Left renal pelvis (tissue), 4 donors: ENCODE results near the gene C2orf68. TPM values are rescaled to one million over a fixed set of nuclear protein-coding genes. Genes with fewer than 3 reads are reported as not detected.
"Not testable (repeated sequence)": the region's sequence is repeated elsewhere in the genome, so short reads cannot be mapped to it uniquely, and the experiment has no call there.

Experiments used
- DNase-seq, 4 donors: peaks; one replicate each; pipeline ENCODE4 v3.0.0-alpha.2; 2013; ENCODE audit warnings: low read depth in 4 of 4, low spot score in 3 of 4
- polyA plus RNA-seq, 4 donors: library from polyadenylated mRNA; unstranded; fragments of 120-200 nt; gene quantifications; one replicate each; pipeline ENCODE4 v1.2.1, GENCODE V29; 2013; ENCODE audit not compliant: insufficient read length in 4 of 4

The C2orf68 gene
- polyA plus RNA-seq, 4 donors, result 53.1 to 78.6 (median 55.7) TPM

DNA sequence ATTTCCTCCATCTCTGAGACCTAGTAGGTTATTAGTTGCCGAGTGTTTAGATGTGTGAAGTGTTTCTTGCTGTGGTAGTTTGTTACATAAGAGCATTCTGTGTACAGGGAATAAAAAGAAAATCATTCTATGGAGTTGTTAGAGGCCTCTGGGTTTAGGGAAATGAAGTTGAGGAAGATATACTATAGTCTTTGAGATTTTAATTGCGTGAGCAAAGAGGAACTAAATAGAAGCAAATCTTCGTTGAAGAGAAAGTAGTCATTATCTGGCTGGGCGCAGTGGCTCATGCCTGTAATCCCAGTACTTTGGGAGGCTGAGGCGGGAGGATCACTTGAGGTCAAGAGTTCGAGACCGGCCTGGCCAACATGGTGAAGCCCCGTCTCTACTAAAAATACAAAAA lies 23.1 kb upstream of the C2orf68 start:
- no peak for DNase-seq

DNA sequence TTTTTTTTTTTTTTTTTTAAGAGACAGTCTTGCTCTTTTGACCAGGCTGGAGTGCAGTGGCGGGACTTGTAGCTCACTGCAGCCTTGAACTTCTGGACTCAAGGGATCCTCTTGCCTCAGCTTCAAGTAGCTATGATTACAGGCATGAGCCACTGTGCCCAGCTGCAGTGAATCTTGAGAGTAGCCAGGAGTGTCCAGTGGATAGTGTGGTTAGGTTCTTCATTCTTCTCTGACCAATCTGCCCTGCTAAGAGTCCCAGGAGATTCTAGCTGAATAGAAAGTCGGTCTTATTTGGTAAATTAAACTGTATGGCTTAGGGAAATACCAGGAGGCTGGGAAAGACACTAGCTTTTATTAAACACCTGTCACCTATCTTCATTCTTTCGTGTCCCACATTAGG lies 19.4 kb upstream of the C2orf68 start:
- DNase-seq, result no peak

DNA sequence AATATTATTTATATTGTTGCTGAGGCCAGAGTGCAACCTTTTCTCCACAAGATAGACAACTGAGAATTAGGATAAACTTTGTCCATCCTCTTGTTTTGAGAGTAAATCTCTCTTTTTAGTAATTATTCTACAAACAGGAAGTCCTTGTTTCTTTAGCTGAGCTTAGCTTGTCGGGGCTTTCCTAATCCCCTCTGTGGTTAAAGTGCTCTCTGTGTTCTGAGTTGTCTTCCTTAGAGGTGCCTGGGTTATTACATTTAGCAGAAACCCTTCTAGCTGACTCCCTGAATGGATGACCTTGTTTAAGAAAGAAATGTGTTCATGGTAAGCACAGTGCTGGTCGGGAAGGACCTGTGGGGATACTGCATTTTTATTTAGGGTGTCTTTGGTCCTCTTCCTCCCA lies 16.8 kb upstream of the C2orf68 start:
- DNase-seq, result no peak

DNA sequence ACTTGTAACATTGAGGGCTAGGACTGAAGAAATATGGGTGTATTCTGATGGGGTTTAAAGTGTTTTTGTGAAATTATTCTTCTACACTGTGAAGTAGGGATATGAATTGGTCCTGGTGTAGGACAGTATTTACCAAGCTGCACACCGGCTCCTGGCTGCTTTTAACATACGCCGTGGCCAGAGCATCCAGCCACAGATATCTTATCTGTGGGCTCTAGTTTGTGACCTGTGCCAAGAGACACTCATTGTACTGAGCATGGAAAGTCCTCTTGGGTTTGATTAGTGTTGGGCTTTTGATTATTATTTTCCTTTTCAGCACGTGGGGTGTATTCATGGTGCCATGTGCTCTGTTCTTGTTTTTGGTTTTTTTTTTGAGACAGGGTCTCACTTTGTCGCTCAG lies 12.1 kb upstream of the C2orf68 start:
- no peak for DNase-seq

DNA sequence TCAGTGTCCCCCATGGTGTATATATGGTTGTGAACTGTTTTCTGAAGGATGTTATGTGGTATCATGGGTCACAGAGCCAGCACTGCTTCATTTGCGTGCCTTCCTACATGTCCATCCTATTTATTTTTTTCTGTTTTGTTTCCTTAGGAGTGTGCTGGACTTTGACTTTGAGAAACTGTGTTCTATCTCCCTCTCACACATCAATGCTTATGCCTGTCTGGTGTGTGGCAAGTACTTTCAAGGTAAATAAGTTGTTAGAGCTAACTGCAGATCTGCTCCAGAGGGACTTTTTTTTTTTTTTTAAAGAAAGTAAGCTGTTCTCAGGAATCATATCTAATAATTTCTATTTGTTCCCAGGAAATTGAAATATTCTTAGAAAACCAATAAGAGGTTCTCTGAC lies 9.5 kb upstream of the C2orf68 start:
- DNase-seq, result no peak

DNA sequence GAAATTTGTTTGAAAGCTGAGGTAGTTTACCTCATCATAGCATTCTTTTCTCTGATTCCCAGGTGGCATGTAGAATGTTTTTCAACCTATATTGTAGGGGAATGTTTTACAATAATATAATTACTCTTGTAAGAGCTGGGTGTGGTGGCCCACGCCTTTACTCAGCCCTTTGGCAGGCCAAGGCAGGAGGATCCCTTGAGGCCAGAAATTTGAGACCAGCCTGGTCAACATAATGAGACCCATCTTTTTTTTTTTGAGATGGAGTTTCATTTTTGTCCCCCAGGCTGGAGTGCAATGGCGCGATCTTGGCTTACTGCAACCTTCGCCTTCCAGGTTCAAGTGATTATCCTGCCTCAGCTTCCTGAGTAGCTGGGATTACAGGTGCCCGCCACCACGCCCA lies 7.8 kb upstream of the C2orf68 start:
- no peak for DNase-seq

DNA sequence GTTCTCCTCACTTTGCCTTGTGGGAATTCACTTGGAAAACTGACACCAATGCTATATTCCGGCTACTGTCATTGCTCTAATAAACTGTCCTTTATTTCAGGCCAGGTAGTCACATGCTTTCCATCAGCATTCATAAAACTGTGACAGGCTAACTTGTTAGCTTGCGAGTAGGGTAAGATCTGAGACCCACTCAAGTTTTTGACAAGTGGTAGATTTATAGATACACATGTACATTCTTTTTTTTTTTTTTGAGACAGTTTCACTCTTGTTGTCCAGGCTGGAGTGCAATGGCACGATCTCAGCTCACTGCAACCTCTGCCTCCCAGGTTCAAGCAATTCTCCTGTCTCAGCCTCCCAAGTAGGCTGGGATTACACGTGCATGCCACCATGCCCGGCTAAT lies 5.9 kb upstream of the C2orf68 start:
- not testable (repeated sequence) for DNase-seq

DNA sequence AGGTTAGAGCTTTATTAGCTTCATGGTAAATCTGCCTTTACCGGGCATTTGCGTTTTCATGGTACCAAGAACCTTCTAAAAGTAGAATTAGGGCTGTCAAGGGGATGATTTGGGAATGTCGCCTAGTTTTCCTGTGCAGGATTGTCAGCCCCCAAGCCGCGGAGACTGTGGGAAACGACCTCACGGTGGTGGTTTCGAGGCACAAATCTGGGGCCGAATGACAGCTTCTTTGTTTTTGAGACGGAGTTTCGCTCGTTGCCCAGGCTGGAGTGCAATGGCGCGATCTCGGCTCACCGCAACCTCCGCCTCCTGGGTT lies 3.5 kb upstream of the C2orf68 start:
- no peak for DNase-seq

DNA sequence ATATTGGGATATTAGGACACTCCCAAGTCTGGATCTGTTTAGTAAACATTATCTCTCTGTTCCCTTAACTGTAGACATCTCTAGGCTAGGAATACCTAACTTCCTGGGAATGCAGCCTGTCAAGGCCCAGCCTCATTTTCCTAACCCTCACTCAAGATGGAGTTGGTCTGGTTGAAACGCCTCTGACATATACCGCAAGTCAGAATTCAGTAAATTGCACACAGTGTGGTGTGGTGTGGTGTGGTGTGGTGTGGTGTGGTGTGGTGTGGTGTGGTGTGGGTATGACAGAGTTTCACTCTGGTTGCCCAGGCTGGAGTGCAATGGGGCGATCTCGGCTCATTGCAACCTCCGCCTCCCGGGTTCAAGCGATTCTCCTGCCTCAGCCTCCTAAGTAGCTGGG lies 2.9 kb upstream of the C2orf68 start:
- DNase-seq, result not testable (repeated sequence)

DNA sequence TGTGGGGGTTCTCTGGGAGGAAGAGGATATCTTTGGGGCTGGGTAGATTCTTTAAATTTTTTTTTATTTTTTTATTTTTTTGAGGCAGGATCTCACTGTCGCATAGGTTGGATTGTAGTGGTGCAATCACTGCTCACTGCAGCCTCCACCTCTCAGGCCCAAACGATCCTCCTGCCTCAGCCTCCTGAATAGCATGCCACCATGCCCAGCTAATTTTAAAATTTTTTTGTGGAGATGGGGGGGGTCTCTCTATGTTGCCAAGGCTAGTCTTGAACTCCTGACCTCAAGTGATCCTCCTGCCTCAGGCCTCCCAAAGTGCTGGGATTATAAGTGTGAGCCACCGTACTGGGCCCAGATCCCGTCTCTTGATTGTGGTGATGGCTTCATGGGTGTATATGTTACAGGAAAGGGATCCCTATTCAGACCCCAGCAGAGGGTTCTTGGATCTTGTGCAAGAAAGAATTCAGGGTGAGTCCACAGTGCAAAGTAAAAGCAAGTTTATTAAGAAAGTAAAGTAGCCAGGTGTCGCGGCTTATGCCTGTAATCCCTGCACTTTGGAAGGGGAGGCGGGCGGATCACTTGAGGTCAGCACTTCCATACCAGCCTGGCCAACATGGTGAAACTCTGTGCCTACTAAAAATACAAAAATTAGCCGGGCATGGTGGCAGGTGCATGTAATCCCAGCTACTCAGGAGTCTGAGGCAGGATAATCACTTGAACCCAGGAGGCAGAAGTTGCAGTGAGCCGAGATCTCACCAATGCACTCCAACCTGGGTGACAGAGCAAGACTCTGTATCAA lies 2.0 kb upstream of the C2orf68 start:
- no peak for DNase-seq

DNA sequence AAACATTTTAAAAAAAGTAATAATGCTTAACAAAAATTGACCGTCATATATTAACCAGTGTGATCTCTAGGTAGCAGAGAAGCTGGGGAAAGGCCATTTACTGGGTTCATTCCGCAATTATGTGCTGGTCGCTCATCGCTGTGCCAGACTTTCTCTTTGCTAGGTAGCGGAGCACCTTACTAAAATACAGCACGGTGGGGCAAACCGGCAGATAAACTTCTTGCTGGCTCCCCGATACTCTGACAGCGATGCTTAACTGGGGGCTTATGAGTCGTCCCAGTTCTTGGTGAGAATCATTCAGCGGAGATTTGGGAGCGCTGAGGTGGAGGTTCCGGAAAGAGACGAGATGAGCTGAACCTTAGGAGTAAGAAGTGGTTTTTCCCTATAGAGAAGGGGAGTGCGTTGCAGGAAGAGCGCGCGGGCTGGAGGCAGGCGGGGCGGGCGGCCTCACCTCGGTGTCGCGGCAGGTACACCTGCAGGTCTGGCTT lies 605 bp downstream of the C2orf68 start:
- no peak for DNase-seq

DNA sequence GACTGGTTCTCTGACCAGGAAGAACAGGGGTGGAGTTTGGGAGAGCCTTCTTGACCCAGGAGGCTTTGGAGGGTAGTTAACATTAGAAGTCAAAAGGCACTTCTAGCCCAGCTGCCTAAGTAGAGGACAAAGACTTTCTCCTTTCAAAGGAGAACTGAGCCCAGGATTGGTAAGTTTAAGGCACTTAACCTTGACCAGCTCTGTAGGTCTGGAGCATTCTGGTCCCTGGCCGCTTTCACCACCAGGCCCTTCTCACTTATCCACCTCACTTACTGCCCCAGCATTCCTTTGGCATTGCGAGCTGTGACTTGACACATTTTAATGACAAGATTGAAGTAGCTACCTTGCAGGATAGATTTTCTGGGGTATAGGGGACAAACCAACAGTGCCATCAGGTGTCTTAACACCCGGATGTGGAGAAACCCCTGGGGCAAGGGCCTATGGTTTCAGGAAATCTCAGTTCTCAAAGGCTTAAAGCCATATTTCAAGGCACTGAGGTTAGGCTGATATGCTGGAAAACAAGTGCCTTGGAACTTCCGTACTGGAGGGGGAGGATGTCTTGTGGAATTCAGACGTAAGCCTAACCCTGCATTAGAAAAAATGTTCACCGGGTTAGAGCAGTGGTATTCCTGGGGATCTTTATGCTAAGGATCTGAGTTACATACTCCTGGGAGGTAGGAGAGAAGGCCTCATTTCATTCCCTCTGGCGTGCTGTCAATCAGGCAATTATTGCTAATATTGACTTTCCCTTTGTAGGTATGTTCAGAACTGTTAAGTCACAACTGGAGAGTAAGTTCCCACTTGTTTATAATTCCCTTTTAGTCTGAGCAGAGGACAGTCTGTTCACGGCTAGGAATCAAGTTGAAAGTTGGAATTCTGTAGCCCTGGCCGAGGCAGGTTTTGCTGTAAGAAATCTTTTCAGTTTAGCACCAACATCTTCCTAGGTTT lies 4.3 kb downstream of the C2orf68 start:
- DNase-seq, result no peak

DNA sequence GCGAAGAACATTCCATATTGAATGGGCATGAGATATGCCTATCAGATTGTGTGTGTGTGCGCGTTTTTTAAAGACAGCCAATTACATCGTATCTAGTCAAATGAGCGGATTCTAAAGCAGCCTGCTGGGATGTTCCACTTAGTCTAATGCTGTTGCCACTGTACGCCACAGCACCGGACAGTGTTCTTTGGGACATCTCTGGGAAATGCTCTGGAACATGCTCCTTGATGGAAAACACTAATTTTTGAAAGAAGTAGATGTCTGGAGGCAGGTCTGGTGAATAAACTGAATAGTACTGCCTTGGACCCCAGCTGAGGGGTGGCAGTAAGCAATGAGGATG lies 5.8 kb downstream of the C2orf68 start:
- DNase-seq, result no peak

DNA sequence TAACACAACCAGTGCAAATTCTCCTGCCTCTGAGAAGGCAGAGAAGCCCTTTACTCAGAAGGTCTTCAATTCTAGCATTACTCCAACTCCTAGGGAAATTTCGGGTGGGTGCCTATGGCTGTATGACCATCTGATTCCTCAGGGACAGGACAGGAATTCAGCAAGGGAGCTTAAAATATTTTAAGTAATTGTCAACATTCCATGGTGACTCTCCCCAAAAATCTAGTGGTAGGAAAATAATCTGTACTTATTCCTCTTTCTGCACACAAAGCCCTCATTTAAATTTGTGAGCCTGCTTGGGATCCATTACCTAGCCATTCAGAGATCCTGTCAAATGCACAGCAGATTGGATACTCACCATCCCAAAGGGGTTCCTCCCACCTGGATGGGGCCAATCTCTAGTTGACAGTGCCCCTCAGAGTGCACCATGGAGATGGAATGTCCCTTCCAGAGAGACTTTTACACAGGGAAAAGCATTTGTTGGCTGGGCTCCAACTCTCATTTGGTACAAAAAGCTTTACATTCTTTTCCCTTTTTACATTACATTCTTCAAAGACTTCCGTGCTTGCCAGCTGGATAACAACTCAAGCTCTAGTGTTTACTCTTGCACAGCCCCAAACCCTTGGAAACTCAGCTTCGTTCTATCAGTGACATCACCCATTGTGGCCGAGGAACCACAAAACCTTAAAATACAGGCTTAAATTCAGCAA lies 6.3 kb downstream of the C2orf68 start:
- peak in 1 of 4 donors; percentile 59 for DNase-seq

DNA sequence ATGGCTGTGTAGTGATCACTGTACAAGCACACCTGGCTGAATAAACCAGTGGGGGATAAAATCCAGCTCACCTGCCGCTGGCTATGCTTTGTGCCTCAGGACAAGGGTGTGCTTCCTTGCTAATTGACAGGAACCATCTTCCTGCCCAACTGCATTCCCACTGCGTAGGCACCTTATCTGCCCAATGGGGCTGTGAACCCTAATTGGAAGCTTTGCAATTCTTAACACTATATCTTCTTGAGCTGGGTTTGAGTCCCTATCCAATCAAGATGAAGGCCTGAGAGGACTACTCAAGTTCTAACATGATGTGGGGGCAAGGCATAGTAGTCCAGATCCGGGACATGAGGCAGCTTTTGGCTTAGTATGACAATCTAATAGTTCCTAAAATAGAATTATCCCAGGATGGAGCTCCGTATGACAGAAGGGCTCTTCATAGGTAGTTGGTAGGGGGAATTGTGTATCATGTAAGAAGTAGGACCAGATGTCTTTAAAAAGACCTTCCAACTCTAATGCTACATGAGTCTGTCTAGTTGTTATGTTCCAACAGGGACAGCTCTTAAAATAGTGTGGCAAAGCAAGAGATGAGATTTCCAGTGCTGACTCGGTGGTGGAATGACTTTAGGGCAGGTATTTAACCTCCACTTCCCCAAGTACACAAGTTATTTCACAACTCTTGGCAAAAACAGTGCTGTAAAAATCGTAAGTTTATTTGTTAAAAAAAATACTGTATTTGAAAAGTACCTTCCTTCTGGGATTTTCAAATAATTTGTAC lies 7.1 kb downstream of the C2orf68 start:
- no peak for DNase-seq

DNA sequence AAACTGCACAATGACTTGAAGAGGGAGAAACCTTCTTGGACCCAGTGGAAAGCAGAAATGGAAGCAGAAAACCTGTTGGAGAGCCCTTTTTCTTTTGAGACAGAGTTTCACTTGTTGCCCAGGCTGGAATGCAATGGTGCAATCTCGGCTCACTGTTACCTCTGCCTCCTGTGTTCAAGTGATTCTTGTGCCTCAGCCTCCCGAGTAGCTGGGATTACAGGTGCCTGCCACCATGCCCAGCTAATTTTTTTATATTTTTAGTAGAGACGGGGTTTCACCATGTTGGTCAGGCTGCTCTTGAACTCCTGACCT lies 7.8 kb downstream of the C2orf68 start:
- not testable (repeated sequence) for DNase-seq

DNA sequence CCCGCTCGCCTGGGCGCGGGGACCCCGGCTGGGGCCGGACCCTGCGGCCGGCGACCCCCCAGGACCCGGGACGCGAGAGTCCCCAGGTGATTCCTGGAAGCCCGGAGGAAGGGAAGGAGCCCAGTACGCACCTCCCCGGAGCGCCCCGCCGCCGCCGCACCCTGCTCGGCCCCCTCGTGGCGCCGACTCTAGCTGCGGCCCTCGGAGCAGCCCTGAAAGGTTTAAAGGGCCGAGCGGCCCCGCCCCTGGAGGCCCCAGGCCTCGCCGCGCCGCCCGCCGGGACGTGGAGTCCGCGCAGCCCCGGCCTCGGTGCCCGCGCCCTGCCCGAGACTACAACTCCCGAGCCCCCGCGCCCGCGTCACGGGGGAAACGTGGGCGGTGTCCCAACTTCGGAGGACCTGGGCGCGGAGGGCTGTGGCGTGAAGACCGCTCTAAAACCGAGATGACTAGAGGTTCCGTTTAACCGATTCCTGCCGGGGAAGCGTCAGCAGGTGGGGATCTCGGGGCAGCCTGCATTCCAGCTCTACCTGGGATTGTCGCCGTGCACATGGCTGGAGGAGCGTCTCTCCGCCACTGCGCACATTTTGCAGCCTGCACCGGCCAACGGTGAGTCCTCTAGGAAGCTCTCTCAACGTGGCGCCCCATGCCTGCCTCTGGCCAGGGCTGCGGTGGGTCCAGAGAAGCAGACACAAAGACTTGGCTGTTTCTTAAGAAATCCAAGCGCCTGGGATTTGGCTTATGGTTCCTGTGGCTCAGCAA lies 9.2 kb downstream of the C2orf68 start, which contains the start of gene TMEM150A:
Gene TMEM150A, minus strand, starts transcription at position 223 of the 759 bp plus-strand sequence. CDS start 750 bp downstream, outside the sequence.
- peak in 2 of 4 donors; percentile 82 to 84 for DNase-seq

DNA sequence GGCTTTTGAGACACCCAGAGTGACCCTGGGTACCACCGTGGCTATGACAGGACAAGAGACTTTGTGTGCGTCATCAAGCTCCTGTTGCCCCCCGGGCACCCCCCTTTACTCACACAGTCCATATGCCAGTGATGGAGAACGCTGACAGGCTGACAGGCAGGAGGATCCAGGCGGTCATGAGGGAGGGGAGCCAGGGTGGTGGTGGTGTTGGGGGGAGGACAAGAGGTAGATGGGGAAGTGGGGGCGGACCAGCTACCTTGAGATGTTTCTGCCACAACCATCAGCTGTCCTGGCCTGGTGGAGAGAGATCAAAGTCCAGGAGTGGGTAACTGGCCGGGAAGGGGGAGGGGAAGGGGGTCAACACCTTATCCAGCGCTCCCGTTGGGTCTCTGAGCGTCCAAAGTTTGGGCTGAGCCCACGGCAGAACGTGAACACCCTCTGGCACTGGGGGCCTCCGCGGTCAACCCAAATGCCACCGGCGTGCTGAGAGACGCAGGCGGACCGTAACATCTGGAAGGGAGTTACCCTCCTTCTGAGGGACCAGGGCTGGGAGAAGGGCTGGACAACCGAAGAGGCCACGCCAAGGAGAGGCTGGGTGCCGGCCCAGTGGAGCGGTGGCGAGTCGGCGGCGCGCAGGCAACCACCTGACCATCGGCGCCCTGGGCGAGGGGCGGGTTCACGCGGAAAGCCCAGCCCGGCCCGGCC lies 9.9 kb downstream of the C2orf68 start:
- no peak for DNase-seq
